Tibial nerve (tissue), 4 donors: Measurements from ENCODE around the gene OSBPL5. TPM values are rescaled to one million over a fixed set of nuclear protein-coding genes. Genes with fewer than 3 reads are reported as not detected.
A peak's percentile ranks its signal among the peaks of the same experiment; 100 is the strongest.

Experiments used
- DNase-seq, 2 donors: peaks; one replicate each; pipeline ENCODE4 v3.0.0-alpha.2; 2019; ENCODE audit warnings: low spot score in 2 of 2
- H3K27ac ChIP-seq, 4 donors: fragments of 200-600 bp; sonication (generic) in 3 of 4; one replicate each; pipeline ENCODE4 v1.5.1; 2017 to 2019; ENCODE audit warnings: mild to moderate bottlenecking in 1 of 4
- H3K27me3 ChIP-seq, 2 donors: fragments of 200-600 bp; sonication (generic) in 1 of 2; one replicate each; pipeline versions ENCODE4 v1.5.1 to v1.6.0; 2017 to 2019
- H3K36me3 ChIP-seq, 3 donors: fragments of 200-600 bp; sonication (generic); one replicate each; pipeline ENCODE4 v1.5.1; 2018 to 2019
- H3K4me1 ChIP-seq, 4 donors: fragments of 200-600 bp; sonication (generic) in 3 of 4; one replicate each; pipeline ENCODE4 v1.5.1; 2017 to 2019
- H3K4me3 ChIP-seq, 4 donors: fragments of 200-600 bp; sonication (generic) in 3 of 4; one replicate each; pipeline ENCODE4 v1.5.1; 2017 to 2019; ENCODE audit warnings: mild to moderate bottlenecking in 1 of 4, moderate library complexity in 1 of 4
- H3K9me3 ChIP-seq, 4 donors: fragments of 200-600 bp; sonication (generic) in 3 of 4; one replicate each; pipeline ENCODE4 v1.5.1; 2017 to 2019
- CTCF ChIP-seq, 5 experiments: fragments of 200-600 bp in 3 of 5; fragments of 450-650 bp in 2 of 5; sonication (generic) in 3 of 5; IDR thresholded peaks; one replicate each; pipeline ENCODE4 v1.5.1; 2016 to 2019; ENCODE audit warnings: antibody characterized with exemption in 5 of 5, mild to moderate bottlenecking in 3 of 5, moderate library complexity in 2 of 5
- EP300 ChIP-seq, 2 donors: sonication (generic); formaldehyde crosslinking; IDR thresholded peaks; one replicate each; pipeline ENCODE4 v1.6.1; 2017; ENCODE audit warnings: antibody characterized with exemption in 2 of 2, mild to moderate bottlenecking in 1 of 2
- POLR2A ChIP-seq, 2 donors: fragments of 450-650 bp; IDR thresholded peaks; one replicate each; pipeline ENCODE4 v1.6.1; 2017; ENCODE audit warnings: antibody characterized with exemption in 2 of 2, mild to moderate bottlenecking in 2 of 2, moderate library complexity in 2 of 2
- WGBS, 2 donors: methylation state at CpG; one replicate each; pipeline ENCODE4 v1.1.5; 2018; 5-methylcytosine and 5-hydroxymethylcytosine counted together
- total RNA-seq, 4 donors: library from RNA; depleted of rRNA; stranded (reverse); fragments of >200 nt; gene quantifications; one replicate each; pipeline ENCODE4 v1.1.0, GENCODE V29; 2016

OSBPL5 gene
- total RNA-seq, 4 donors from 2014 or later, result 58.8 to 168 (median 106) TPM

GRCh38 chr11:3158821-3159220 lies 6.3 kb downstream of the OSBPL5 start:
- Histone ChIP-seq H3K27ac (peak overlapping the region; percentile 69 to 92 (median 82)), H3K9me3 (no peaks in the 10 kb centered on the region), H3K27me3 (no peaks in the 10 kb centered on the region), H3K36me3 (no peaks in the 10 kb centered on the region), H3K4me3 (no peak overlapping the region), H3K4me1 (peaks cover 0 to 96% (median 68%) of the 10 kb centered on the region in 4 donors)
- no peak for DNase-seq
- TF ChIP-seq POLR2A (IDR thresholded peaks at IDR 0.05), result no peak
- no peak for TF ChIP-seq CTCF (IDR thresholded peaks at IDR 0.05)
- TF ChIP-seq EP300 (IDR thresholded peaks at IDR 0.05), result no peak
- WGBS, 2 donors, result 81 to 86% methylated on average over 13 of the region's 13 CpGs

DNA sequence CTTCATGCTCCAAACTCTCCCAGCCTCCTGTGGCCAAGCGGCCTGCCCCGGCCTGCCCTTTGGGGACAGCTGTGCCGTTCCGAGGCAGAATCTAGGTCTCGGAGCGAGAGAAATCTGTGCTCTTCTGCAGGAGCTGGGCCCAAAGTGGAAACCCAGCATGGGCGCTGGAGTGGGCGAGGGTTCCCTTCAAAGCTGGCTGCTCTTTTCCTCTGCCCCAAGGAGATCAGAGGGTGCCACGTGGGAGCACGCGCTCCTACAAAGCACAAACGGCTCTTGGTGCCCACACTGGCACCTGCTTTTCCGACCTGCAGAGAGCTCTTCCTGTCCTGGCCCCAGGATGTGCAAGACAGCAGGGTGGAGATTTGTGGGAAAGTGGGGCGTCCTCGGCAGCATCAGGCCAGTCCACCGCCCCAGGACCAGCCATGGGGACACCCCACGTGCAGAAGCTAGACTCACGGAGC lies 6.9 kb downstream of the OSBPL5 start:
- TF ChIP-seq EP300 (IDR thresholded peaks at IDR 0.05) (no peak), CTCF (IDR thresholded peaks at IDR 0.05) (no peak), POLR2A (IDR thresholded peaks at IDR 0.05) (no peak)
- no peak overlapping the region for H3K4me3 ChIP-seq
- no peaks in the 10 kb centered on the region for H3K9me3 ChIP-seq
- H3K27me3 ChIP-seq, result no peaks in the 10 kb centered on the region
- peaks cover 0 to 96% (median 69%) of the 10 kb centered on the region in 4 donors for H3K4me1 ChIP-seq
- 88 to 91% methylated on average over 18 of the region's 18 CpGs for WGBS, 2 donors
- H3K27ac ChIP-seq, result peak overlapping the region in 2 of 4 donors; percentile 88 to 92
- DNase-seq, result no peak
- H3K36me3 ChIP-seq, result no peaks in the 10 kb centered on the region

- H3K27ac ChIP-seq, result peak overlapping the region in 3 of 4 donors; percentile 51 to 92 (median 88)
- no peak for DNase-seq
- TF ChIP-seq POLR2A (IDR thresholded peaks at IDR 0.05) (no peak), EP300 (IDR thresholded peaks at IDR 0.05) (peak in 1 of 2 donors; percentile 48)
- no peaks in the 10 kb centered on the region for H3K9me3 ChIP-seq
- 67 to 68% methylated on average over 10 to 18 of the region's 22 CpGs for WGBS, 2 donors
- H3K4me3 ChIP-seq, result no peak overlapping the region
- H3K4me1 ChIP-seq, result peaks cover 0 to 96% (median 72%) of the 10 kb centered on the region in 4 donors
- no peaks in the 10 kb centered on the region for H3K36me3 ChIP-seq
- no peaks in the 10 kb centered on the region for H3K27me3 ChIP-seq
Observed at GRCh38 chr11:3157381-3158130, 7.6 kb downstream of the OSBPL5 start.

DNA sequence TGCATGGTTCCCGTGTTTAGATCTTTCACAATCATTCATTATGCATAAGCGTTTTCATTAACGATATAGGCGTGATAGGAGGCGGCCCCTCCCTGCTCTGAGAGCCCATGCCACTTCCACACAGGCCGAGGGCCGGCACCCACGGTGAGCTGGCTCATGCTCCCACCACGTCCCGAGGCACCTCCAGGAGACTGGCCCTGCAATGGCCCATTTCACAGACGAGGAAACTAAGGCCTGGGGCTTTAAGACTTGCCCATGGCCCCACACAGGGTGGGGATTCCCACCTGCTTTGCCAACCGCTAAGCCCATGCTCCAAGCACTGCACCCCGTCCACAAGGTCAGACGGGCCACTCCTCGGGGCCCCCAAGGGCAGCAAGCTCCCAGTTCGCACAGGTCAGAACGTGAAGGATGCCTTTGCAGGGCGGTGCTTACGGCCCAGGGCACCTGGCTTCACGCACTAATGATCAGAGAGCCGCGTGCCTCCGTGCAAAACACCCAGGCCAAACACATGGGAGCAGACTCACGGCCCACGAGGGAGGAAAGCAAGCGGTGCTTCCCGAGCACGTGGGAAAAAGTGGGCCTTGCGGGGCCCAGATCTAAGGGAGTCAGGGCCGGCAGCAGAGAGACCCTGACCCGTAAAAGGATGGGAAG lies 8.3 kb downstream of the OSBPL5 start:
- no peak for DNase-seq
- peaks cover 0 to 4% (median 0%) of the 10 kb centered on the region in 3 donors for H3K36me3 ChIP-seq
- H3K4me3 ChIP-seq, result no peak overlapping the region
- H3K27me3 ChIP-seq, result no peaks in the 10 kb centered on the region
- no peaks in the 10 kb centered on the region for H3K9me3 ChIP-seq
- H3K27ac ChIP-seq, result peak overlapping the region; percentile 28 to 92 (median 70)
- 68 to 79% methylated on average over 29 to 31 of the region's 31 CpGs for WGBS, 2 donors
- TF ChIP-seq CTCF (IDR thresholded peaks at IDR 0.05) (no peak), POLR2A (IDR thresholded peaks at IDR 0.05) (no peak), EP300 (IDR thresholded peaks at IDR 0.05) (no peak)
- peaks cover 0 to 96% (median 72%) of the 10 kb centered on the region in 4 donors for H3K4me1 ChIP-seq

- H3K9me3 ChIP-seq, result no peaks in the 10 kb centered on the region
- H3K27me3 ChIP-seq, result no peaks in the 10 kb centered on the region
- TF ChIP-seq EP300 (IDR thresholded peaks at IDR 0.05) (peak in 1 of 2 donors; percentile 22), POLR2A (IDR thresholded peaks at IDR 0.05) (no peak), CTCF (IDR thresholded peaks at IDR 0.05) (no peak)
- H3K36me3 ChIP-seq, result peaks cover 0 to 9% (median 0%) of the 10 kb centered on the region in 3 donors
- peaks cover 0 to 96% (median 71%) of the 10 kb centered on the region in 4 donors for H3K4me1 ChIP-seq
- no peak for DNase-seq
- peak overlapping the region; percentile 56 to 92 (median 74) for H3K27ac ChIP-seq
- 51 to 79% methylated on average over 14 of the region's 14 CpGs for WGBS, 2 donors
- peak overlapping the region in 2 of 4 donors; percentile 6 to 22 for H3K4me3 ChIP-seq
Observed at GRCh38 chr11:3156282-3156660, 8.8 kb downstream of the OSBPL5 start.
